Measurements from ENCODE around the gene NKX2-2.

The NKX2-2 gene

DNA sequence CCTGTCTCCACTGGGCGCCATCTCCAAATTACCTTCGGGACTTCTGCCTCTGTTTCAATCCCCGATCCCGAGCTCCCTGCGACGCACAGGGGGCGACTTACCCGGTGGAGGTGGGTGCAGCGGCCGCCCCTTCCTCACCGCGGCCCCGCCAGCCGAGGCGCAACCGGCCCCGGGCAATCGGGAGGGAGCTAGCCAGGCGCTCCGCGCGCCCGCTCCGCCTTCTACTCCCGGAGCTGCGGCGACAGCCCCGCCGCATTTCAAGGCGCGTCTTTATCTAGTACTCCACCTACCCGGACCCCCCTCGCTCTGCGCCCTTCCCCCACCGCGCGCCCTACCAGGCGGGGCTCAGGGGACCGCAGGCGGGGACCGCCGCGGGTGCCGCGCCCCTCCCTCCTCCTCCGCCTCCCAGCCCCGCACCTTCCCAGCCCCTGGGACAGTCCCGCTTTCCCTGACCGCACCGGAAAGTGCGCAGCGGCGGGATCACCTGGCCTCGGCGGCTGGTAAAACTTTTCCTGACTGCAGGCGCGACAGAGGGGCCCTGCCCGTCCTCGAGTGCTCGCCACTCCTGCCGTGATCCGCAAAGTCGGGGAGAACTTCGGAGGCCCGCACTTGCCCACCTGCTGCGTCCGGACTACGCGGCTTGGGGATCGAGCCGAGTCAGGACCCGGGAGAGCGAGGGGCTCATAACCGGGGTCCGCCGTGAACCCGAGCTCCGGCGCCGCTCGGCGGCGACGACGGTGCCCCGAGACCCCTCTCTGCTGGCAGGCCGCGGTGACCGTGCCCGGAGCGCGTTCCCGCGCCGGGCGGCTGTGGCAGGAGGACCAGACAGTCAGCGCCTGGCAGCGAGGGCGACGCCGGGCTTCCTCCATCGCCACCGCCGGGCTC lies 8.0 kb upstream of the NKX2-2 start:
- no peak for DNase-seq

DNA sequence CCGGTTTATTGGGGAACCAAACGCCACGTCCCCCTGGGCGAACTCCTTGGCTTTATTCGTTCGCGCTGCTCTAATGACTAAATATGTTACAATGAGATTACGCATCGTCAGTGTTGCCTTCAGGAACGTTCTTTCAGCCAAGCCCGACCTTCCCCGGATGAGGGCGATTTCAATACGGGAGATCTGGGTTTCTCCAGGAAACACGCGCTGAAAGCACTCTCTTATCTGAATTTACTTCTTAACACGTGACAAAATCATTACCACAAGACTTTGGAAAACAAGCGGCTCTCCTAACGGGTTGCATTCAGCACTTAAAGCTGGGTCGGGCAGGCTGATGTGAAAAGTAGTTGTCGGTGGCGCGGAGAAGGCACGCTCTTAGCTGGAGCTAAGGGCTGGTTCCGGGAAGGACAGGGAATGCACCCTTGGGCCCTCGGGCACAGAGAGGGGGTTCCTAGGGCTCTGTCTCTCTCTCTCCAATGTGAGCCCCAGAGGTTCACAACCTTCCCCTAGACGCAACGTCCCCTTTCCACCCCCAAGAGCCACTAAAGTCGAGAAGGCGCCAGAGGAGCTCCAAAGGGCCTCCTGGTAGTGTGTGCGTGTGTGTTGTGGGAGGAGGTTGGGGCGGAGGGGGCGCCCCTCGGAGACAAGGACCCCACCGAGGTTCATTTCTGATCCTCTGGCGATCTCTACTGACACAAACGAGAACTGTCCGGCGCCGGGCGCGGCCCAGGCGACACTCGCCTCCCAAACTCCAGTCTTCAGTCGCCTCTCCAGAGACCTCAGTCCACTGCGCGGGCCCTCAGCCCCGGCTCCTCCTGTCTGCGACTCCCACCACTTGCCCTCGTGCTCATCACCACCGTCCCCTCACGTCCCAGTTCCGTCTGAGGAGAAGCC lies 7.1 kb upstream of the NKX2-2 start:
- no peak for DNase-seq

DNA sequence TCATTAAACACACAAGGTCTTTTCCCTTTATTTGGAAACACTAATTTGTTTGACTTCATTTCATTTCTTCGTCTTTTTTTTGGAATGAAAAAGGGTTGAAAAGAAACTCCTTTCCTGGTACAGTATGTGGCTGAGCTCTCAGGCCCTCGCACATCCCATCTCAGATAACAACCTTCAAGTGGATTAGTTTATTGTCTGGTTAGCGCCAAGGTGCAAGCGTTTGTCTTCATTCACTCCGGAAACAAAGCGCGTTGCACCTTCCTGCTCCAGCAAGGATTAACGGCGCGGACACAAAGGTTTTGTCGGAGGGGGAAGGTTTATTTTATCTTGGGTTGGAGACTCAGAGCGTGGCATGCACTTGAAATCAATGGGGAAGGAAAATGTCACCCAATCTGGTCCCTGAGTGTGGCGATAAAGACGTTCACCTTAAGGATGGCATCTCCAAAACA lies 5.3 kb upstream of the NKX2-2 start:
- no peak for DNase-seq

DNA sequence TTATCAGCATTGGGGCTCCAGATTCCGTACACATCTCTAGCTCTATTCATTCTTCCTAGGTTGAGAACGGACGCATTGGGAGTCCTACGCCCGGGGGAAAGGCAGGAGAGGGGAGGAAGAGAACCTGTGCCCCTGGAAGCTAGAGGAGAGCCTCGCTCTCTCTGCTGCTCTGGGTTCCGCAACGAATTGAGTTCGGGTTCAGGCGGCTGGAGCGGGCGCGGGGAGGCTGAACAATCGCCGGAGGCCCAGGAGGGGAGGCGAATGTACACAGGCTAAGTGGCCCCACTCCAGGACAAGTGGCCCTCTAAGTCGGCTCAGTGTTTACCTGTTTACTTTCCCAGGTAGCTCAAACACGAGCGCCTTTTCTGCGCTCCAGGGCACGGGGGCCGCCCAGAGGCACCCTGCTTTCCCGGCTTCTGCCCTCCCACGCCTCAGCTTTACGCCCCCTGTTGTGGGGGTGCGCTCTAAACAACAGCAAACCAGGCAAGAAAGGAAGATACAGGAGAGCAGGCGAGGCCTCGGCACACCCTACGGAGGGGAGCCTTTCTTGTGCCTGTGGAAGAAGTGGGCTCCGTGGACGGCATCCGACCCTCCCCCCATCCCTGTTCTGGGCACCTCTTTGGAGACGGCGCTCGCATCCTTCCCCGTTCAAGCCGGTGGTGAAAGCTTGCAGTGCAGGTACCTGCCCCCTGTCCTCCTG lies 4.6 kb upstream of the NKX2-2 start:
- DNase-seq: no peak

DNA sequence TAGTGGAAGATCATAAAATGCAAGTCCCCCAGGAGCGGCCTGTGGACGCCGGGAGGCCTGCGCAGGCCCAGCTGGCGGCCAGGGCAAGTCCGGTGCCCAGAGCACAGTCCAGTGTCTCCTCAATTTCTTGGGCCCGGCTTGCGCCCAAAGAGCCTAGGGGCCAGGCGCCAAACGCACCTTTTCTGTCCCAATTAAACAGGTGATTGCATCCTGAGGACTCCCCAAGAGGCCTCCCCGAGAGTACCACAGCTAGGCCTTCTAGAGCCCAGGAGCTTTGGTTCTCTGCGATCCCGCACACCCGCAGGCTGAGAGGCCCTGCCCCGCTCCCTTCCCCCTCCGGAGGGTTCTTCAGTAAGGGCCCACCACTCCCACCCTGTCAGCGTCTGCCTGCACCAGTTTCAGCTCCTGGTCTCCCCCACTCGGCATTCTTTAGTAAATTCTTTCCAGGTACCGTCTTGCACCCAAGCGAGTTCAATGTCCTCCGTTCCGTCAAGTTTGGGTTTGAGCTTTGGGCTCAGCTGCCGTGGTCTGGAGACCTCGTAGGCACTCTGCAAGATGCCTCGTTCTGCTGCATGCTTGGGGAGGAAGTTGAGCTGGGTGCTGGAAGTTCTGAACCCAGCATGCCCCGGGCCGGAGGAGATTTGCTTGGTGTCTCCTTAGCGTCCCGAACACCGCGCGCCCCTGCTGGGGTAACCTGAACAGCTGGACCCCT lies 3.9 kb upstream of the NKX2-2 start:
- no peak for DNase-seq

DNA sequence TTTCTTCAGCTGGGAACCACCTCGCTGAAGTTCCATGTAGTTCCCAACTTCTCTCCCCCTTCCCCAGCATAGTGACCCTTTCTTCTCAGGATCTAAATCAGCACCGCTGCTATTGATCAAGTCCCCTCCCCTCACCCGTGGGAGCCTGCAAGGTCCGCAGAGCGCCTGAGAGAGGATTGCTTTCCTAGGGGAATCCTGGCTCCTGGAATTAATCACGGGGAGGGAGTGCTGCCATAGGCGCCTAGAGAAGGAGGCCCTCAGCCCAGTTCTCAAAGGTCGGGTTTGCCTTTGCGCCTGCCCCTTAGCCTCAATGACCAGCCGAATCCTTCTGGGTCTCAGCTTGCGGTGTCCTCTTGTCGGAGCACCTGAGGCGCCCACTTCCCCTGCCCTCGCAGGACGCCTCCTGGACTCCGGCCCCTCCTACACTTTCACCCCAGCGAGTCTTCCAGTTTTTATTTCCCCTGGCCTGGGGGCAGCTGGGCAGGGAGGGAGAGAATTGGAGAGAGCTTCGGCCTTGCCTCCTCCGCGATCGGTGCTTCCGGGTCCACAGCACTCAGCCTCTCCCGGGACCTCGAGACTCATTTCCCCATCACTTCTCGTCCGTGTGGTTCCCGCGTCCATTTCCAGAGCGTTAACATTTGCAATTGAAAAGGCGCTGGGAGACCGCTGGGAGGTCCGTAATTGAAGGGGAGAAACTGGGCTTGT lies 3.1 kb upstream of the NKX2-2 start:
- no peak for DNase-seq

DNA sequence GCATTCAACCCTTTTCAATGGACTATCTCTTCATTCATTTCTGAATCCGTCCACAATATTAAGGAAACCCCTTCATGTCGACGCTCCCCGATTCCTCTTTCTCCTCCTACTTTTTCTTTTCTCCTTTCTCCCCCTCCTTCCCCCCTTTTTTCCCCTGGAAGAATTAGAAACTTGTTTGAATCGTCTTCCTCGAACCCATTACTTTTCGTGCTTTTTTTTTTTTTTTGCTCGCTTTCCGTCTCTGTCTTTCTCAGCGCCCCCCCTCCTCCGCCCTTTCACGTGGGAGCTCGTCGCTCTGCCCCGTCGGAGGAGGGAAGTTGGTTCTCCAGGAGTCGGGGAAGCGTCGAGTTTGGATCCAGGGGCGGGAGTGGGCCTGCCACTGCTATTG lies 2.3 kb upstream of the NKX2-2 start:
- no peak for DNase-seq

DNA sequence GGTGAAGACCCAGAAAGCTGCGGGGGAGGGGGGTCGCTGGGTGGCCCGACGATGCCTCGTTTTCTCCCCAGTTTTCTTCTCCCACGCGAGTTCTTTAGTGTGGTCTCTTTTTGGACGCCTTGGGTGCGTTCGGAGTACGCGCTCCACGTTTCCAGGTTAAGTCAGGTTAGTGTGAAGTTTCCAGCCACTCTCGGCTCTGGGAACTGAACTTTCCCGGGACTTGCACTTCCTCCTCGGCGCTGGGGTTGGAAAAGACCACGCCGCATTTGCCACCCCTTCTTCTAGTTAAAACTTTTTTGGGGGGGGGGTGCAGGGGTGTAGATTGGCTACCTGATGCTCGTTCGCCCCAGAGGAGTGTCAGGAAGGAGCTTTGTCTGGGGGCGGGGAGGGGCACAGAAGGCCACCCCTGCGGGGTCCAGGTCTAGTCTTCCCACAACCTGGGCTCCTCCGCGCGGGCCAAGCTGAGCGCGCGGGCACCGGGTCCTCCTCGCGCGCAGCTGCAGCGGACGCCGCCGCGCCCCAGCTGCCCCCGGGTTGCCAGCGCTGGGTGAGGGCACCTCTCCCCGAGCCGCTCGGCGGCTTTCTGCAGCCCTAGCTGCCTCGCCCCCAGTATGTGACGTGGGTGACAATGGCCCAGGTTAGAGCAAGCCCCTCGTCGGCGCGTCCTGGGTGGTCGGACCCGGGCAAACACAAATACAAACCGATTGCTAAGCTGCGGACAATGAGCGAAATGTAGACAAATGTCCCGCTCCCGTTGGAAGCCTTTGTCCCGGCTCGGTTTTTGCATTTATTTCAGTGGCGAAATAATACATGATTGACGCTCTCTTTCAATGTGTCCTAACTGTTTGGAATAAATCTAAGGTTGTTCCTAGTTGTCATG lies 1.7 kb upstream of the NKX2-2 start:
- no peak for DNase-seq

DNA sequence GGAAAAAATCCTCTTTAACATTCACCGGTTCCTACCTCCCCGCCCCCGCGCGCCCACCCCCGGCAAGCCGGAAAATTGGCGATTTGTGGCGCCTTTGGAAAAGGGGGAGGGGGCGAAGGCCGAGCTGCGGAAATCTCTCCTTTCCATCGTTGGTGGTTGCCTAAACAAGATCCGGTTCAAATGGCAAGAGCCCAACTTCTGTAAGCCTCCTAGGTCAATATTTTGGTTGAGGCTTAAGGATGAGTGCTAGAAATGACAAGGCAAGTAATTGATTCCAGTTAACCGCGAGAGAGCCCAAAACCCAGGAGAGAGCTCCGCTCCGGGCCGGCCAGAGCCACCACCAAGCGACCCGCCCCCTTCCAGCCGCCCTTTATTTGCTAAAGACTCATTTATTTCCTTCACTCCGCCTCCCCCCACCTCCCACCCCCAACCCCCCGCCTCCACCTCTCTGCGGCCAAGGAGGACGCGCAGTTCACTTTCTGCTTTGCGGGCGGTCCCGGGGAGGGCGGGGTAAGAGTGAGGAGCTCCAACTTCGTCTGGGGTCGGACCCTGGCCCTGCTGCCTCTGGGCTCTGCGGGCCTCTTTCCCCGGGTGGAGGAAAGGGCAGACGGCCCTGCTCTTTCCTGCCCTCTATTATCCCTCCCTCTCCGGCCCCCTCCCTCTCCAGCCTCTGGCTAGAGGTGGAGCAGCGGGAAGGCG lies 838 bp upstream of the NKX2-2 start:
- no peak for DNase-seq

DNA sequence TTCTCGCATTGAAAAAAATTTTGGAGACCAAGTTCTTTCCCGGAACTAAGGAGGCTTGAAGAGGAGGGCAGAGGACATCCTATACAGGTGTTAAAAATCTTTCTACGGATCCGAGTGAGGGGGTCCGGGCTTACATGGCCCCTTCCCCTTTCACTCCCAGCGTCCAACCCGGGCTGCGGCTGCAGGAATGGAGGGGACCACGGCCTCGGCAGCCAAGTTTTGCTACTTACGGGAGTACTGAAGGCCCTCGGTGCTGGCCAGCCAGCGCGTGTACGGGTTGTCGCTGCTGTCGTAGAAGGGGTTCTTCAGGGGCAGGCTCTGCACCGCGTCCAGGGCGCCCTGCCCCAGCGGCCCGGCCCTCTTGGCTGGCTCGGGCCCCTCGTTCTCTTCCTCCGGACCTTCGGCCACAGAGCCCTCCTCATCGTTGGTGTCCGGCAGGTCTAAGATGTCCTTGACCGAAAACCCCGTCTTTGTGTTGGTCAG lies 642 bp downstream of the NKX2-2 start:
- DNase-seq: no peak

DNA sequence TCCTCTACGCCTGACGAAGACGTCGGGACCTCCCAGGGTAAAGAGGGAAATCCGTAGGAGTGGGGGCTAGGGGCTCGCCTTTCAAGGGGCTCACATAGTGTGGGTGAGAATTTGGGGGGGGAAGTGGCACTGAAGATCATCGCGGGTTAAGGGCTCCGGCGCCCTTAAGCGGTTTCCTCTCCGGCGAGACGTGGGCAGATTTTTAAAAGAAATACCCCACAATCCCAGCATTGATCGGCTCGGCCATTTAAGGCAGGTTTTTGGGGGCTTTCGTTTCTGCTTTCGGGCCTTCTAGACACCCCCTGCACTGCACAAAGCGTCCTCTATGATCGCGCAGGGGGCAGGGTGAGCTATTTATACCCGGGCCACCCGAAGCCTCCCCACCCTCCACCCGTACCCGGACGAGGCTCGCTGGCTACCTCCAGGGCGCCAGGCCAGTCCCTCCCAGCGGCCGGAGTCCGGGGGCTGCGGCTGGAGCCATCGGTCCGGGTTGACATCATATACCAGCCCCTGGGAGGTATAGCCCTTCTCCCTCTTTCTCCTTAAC lies 1.2 kb downstream of the NKX2-2 start:
- no peak for DNase-seq

DNA sequence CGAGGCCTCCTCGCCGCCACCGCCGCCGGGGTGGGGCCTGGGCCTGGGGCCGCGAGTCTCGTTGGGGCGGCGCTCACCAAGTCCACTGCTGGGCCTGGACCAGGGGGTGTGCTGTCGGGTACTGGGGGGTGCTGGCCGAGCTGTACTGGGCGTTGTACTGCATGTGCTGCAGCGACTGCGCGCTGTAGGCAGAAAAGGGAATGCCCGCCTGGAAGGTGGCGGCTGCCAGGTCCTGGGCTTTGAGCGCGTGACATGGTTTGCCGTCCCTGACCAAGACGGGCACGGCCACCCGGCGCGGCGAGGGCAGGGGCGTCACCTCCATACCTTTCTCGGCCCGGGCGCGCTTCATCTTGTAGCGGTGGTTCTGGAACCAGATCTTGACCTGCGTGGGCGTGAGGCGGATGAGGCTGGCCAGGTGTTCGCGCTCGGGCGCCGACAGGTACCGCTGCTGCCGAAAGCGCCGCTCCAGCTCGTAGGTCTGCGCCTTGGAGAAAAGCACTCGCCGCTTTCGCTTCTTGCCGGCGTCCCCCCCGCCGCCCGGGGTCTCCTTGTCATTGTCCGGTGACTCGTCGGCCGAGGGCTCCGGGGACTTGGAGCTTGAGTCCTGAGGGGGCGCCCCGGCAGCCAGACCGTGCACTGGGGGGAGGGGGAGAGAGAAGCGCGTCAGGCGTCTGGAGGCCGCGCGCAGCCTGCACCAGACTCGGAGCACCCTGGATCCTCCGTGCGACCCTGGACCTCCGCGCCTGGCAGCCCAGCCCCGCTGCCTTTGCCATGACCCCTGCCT lies 1.8 kb downstream of the NKX2-2 start:
- DNase-seq: no peak

DNA sequence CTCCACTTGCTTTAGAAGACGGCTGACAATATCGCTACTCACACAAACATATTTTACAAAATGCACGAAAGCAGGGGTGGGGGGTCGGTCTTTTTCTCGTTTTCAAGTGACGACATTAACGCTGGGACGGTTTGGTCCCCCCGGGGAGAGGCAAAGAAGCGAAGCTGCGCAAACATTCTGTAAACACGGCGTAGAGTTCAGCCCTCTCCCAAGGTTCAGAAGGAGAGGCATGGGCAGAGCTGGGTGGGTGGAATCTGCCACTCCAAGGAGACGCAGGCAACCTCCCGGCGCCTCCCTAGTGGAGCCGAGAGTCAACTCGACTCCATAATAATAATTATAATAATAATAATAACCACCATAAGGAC lies 2.4 kb downstream of the NKX2-2 start:
- no peak for DNase-seq

DNA sequence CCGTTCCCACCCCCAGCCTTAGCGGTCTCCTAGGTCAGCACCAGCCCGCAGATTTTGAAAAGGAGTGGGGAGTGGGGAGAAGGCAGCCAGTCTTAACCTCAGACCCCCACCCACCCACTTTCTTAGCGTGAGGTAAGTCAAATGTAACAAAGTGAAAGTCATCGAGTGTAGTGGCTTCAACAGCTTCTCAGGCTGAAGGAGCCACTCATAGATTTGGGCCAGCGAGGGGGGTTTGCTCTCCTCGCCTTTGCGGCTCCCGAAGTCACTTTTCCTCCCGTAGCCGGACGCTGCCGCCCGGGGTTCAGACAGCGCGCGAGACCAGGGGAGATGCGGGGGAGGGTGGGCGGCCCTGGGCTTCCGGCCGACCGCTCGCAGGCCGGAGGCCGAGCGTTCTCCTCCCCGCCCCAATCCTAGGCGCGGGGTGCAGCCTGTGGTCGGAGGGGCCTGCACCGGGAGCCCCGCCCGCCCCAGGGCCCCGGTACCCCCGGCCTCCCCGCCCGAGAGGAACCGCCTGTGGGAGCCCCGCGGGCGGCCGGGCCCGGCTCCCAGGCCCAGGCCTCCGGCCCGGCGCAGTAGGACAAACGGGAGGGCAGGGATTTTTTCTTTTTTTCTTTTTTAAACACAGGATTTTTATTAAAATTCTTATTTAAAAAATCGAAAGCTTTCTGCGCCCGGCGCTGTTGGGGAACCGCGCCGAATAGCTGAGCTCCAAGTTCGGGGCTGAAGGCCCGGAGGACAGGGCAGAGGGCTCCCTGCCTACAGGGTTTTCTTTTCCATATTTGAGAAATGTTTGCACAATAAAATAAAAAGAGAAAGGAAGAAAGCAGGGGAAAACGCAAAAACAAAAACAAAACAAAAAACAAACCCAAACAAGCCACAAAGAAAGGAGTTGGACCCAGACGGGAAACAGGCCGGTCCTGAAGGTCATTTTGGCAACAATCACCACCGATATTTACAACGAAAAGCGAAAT lies 3.2 kb downstream of the NKX2-2 start:
- DNase-seq: no peak

DNA sequence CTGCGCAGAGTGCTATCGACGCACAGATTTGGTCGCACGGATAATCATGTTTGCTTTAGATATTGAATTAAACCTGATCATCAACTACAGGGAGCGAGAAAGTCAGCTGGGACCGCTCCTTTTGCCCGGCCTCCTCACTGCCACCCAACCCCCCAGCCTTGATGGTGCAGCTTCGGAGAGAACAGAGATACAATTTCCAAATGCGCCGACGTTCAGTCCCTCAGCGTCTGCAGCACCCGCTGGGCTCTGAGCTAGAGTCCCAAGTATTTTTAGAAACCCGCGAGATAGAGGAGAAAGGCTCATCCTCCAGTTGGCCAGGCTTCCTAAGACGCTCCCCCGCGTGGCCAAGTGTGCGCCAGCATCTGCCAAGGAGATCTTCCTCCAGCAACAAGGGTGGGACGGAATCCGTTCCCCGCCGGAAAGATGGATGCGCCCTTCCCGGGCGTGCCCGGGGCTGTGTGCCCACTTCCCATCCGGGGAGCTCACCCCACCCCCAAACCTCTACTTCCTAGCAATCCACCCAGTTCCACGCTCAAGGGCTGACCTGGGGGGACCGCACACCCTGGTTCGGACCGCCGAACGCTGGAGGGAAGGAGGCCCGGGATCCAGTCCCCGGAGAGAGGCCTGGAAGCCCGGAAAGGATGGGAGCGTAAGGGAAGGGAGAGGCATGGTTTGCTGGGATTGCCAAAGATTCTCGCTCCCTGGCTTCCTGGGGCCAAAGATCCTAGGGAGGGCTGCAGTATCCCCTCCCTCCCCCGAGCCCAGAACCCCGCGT lies 4.1 kb downstream of the NKX2-2 start:
- DNase-seq: no peak

DNA sequence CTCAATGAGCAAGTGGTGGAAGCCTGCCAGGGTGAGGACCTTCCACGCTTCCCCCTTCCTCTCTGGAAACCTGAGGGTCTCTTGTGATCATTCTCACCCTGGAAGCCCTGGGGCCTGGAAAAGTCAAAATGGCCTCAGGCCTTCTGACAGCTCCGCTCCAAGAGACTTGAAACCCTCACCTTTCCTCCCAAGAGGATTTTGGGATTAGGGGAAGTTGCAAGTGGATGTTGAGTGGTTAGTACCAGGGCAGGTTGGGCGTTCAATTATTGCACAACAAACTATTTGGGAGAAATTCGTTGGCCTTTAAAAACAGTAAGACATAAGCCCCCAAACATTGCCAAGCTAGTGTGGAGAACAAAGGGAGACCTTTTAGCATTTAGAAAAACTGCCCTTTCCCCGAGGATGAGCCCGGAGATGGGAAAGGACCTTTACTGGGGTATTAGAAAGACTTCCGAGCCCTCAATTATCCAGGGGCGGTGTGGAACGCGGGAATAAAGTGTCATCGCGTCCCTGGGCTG lies 4.7 kb downstream of the NKX2-2 start:
- DNase-seq: no peak

Measured in activated CD4-positive, alpha-beta T cell treated with anti-CD3 and anti-CD28 coated beads, Interleukin-2, amount 50 U/mL, for 1 hour (primary cell).